Endothelial cell of umbilical vein (primary cell): Measurements from ENCODE around the gene VIPR1.

Source experiments
- CTCF ChIP-seq, 2 donors: IDR thresholded peaks; 1 replicate in 1 of 2; 2 replicates in 1 of 2; pipeline ENCODE4 v1.5.1; 2011; ENCODE audit warnings: low read length in 2 of 2, mild to moderate bottlenecking in 2 of 2, moderate library complexity in 2 of 2, control low read depth in 1 of 2, inconsistent platforms in 1 of 2, low read depth in 1 of 2; ENCODE audit not compliant: insufficient read depth in 1 of 2; ENCODE audit errors: extremely low read depth in 1 of 2
- EZH2 ChIP-seq: IDR thresholded peaks from 2 replicates; pipeline ENCODE4 v1.6.1; 2012; ENCODE audit warnings: borderline replicate concordance, low read depth, mild to moderate bottlenecking, moderate library complexity, low read length, inconsistent platforms; ENCODE audit not compliant: severe bottlenecking
- FOS ChIP-seq: IDR thresholded peaks from 2 replicates; pipeline ENCODE4 v1.6.1; 2011; ENCODE audit warnings: mild to moderate bottlenecking, low read length, moderate library complexity, borderline replicate concordance; ENCODE audit not compliant: insufficient read depth
- GATA2 ChIP-seq: IDR thresholded peaks from 2 replicates; pipeline ENCODE4 v1.7.0; 2011; ENCODE audit warnings: low read depth, mild to moderate bottlenecking, moderate library complexity, mixed read lengths, low read length; ENCODE audit not compliant: insufficient read length, insufficient read depth
- JUN ChIP-seq: IDR thresholded peaks from 2 replicates; pipeline ENCODE4 v1.6.1; 2011; ENCODE audit warnings: borderline replicate concordance, low read depth; ENCODE audit not compliant: insufficient read length, insufficient read depth
- MAX ChIP-seq: IDR thresholded peaks from 2 replicates; pipeline ENCODE4 v1.6.1; 2011; ENCODE audit not compliant: insufficient read depth, insufficient read length
- MYC ChIP-seq: IDR thresholded peaks from one replicate; pipeline ENCODE4 v1.6.1; 2011; ENCODE audit warnings: mild to moderate bottlenecking, low read depth, low read length
- POLR2A ChIP-seq: IDR thresholded peaks from 2 replicates; pipeline ENCODE4 v1.6.1; 2012; ENCODE audit warnings: low read depth, mild to moderate bottlenecking, control low read depth, low read length
- POLR2AphosphoS5 ChIP-seq: IDR thresholded peaks from 2 replicates; pipeline ENCODE4 v1.6.1; 2012; ENCODE audit warnings: low read depth, mild to moderate bottlenecking, control low read depth, low read length, moderate library complexity; ENCODE audit not compliant: insufficient read depth

GRCh38 chr3:42495393-42495792 lies 7.0 kb upstream of the VIPR1 start:
- TF ChIP-seq POLR2A (no peak), POLR2AphosphoS5 (no peak), MAX (no peak), CTCF (IDR thresholded peaks at IDR 0.05; ENCODE audit: extremely low read depth in 1 of 2, insufficient read depth in 1 of 2, low read depth in 1 of 2, low read length in 2 of 2) (no peak), EZH2 (no peak), GATA2 (no peak), JUN (no peak), FOS (no peak), MYC (no peak)
